Testis (tissue), 2 donors: Measurements from ENCODE around the gene CEBPG.

Experiments used
- CTCF ChIP-seq, 3 experiments: fragments of 450-650 bp in 2 of 3; fragments of 200-600 bp in 1 of 3; sonication (generic) in 1 of 3; IDR thresholded peaks; one replicate each; pipeline ENCODE4 v1.5.1; 2016 to 2019; ENCODE audit warnings: antibody characterized with exemption in 3 of 3, mild to moderate bottlenecking in 2 of 3, moderate library complexity in 1 of 3
- POLR2A ChIP-seq: fragments of 450-650 bp; IDR thresholded peaks from one replicate; pipeline ENCODE4 v1.6.1; 2017; ENCODE audit warnings: antibody characterized with exemption, mild to moderate bottlenecking, moderate library complexity

GRCh38 chr19:33379151-33379829, 5.8 kb downstream of the CEBPG start:
- TF ChIP-seq CTCF (IDR thresholded peaks at IDR 0.05): no peak
- no peak for TF ChIP-seq POLR2A
